Measurements from ENCODE around the gene ENG. TPM values are rescaled to one million over a fixed set of nuclear protein-coding genes. Genes with fewer than 3 reads are reported as not detected.
A peak's percentile ranks its signal among the peaks of the same experiment; 100 is the strongest.

Gene ENG
- total and polyA plus RNA-seq, 2 experiments from 2014 or later = 1.4 to 2.6 TPM

GRCh38 chr9:127885508-127886281 lies 31.2 kb upstream of the ENG start:
- H3K4me3 ChIP-seq = no peak overlapping the region
- no peak overlapping the region for H3K4me3 Mint-ChIP-seq
- peak overlapping the region; percentile 55; the same call in 1 of the 2 replicates for H3K27ac ChIP-seq (ENCODE audit: low read depth)
- no peak overlapping the region for H2AFZ ChIP-seq
- H4K20me1 ChIP-seq (replicated peaks; ENCODE audit: insufficient read depth) = peaks cover 4% of the 10 kb centered on the region
- H3K9me3 Mint-ChIP-seq = no peaks in the 10 kb centered on the region
- 0 out of 2 replicates have a peak, but pooled peaks cover 6% of the 10 kb centered on the region for H3F3A ChIP-seq (replicated peaks; ENCODE audit: low read depth)
- no peaks in the 10 kb centered on the region for H3K79me2 ChIP-seq (replicated peaks; ENCODE audit: insufficient read depth)
- ATAC-seq (no peak), DNase-seq (ENCODE audit: low spot score) (no peak)
- peaks cover 23% of the 10 kb centered on the region for H3K36me3 Mint-ChIP-seq (ENCODE audit: low read depth)
- H3K4me1 ChIP-seq (ENCODE audit: insufficient read depth) = no peaks in the 10 kb centered on the region
- H3K4me1 Mint-ChIP-seq = peaks cover 21% of the 10 kb centered on the region
- peaks cover 7% of the 10 kb centered on the region for H3K36me3 ChIP-seq (ENCODE audit: insufficient read depth)
- H3K27me3 Mint-ChIP-seq (ENCODE audit: insufficient read depth, low read depth, poor library complexity) = peaks cover 24% of the 10 kb centered on the region
- H3K27me3 ChIP-seq (ENCODE audit: insufficient read depth) = no peaks in the 10 kb centered on the region
- no peak for TF ChIP-seq ZNF114 (CRISPR knock-in tag; IDR thresholded peaks at IDR 0.05)
- no peak for TF ChIP-seq STAT1 (IDR thresholded peaks at IDR 0.05; ENCODE audit: unreplicated experiment)
- no peak for TF ChIP-seq POLR2AphosphoS5 (IDR thresholded peaks at IDR 0.05; ENCODE audit: low read depth)
- TF ChIP-seq REST (IDR thresholded peaks at IDR 0.05; ENCODE audit: unreplicated experiment) = no peak
- TF ChIP-seq CREB1 (CRISPR knock-in tag; IDR thresholded peaks at IDR 0.05; ENCODE audit: low read depth) = no peak
- TF ChIP-seq CTCF (conservative IDR thresholded peaks at IDR 0.05; ENCODE audit: low read depth in 2 of 2) = no peak
- TF ChIP-seq EZH2phosphoT487 (IDR thresholded peaks at IDR 0.05; ENCODE audit: unreplicated experiment) = no peak
- no peak for TF ChIP-seq EZH2 (IDR thresholded peaks at IDR 0.05; ENCODE audit: low read depth, unreplicated experiment)
- no peak for TF ChIP-seq ZNF462 (CRISPR knock-in tag; IDR thresholded peaks at IDR 0.05)
- TF ChIP-seq JUNB (IDR thresholded peaks at IDR 0.05; ENCODE audit: unreplicated experiment) = no peak
- TF ChIP-seq NANOG (IDR thresholded peaks at IDR 0.05; ENCODE audit: borderline replicate concordance) = no peak
- TF ChIP-seq ETS1 (IDR thresholded peaks at IDR 0.05) = no peak
- TF ChIP-seq ZNF331 (CRISPR knock-in tag; IDR thresholded peaks at IDR 0.05; ENCODE audit: low read depth) = no peak
- H3K9me2 ChIP-seq (ENCODE audit: insufficient read depth) = no peaks in the 10 kb centered on the region
- H3K27ac Mint-ChIP-seq = no peak overlapping the region
- no peak overlapping the region for H3K4me2 ChIP-seq

All from GM23338 (cell line).